NB4 (cell line): ENCODE results near the gene HYDIN.
"Not testable (repeated sequence)": the region's sequence is repeated elsewhere in the genome, so short reads cannot be mapped to it uniquely, and the experiment has no call there.

Experiments
- DNase-seq: peaks from one replicate; pipeline ENCODE4 v3.0.0; 2010; ENCODE audit warnings: low read depth
- H3K4me3 ChIP-seq: one replicate; pipeline ENCODE4 v1.5.1; 2011; ENCODE audit warnings: mild to moderate bottlenecking, low read depth, low read length, moderate library complexity

HYDIN gene

DNA sequence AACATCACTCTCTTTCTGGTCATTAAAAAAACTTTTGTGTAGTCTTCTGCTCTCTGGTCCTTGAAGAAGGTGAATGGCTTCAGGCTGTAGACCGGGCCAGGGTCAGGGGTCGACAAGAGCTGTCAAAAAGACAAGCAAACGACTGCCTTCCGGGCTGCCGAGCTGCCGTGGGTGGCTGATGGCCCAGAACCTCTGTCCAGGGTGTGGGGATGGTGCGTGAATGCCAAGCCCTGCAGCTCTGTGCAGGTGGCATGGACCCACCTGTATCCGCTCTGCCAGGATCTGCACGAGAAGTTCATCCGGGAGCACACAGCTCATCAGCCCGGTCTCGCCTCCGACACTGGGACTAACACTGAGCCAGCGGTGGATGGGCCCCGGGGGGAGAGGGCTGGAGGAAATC, 287.0 kb downstream of the HYDIN start:
- DNase-seq = not testable (repeated sequence)

DNA sequence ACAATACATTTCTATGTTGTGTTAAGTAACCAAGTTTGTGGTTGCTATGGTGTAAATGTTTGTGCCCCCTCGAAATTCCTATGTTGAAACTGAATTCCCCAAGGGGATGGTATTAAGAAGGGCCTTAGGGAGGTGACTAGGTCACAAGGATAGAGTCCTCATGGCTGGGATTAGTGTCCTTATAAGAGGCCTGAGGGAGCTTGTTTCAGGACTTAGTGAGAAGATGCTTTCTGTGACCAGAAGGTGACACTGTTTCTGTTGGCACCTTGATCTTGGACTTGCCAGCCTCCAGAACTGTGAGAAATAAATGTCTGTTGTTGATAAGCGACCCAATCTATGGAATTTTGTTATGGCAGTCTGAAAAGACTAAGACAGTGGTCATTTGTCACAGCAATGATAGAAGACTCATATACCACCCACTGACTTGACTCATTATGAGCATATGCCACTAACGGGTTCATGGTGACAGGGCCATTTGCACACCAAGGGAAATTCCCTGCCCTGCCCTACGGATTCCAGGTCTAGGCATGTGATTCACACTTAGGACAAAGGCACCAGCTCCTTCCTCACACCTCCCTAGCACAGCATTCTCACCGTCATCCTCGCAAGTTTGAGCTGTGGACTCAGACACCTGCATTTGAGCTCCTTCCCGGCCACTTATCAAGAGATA, 290.7 kb downstream of the HYDIN start:
- DNase-seq, H3K4me3 ChIP-seq: not testable (repeated sequence)

More for the DNA sequence above, 287.0 kb downstream of the HYDIN start:
- not testable (repeated sequence) for H3K4me3 ChIP-seq

DNA sequence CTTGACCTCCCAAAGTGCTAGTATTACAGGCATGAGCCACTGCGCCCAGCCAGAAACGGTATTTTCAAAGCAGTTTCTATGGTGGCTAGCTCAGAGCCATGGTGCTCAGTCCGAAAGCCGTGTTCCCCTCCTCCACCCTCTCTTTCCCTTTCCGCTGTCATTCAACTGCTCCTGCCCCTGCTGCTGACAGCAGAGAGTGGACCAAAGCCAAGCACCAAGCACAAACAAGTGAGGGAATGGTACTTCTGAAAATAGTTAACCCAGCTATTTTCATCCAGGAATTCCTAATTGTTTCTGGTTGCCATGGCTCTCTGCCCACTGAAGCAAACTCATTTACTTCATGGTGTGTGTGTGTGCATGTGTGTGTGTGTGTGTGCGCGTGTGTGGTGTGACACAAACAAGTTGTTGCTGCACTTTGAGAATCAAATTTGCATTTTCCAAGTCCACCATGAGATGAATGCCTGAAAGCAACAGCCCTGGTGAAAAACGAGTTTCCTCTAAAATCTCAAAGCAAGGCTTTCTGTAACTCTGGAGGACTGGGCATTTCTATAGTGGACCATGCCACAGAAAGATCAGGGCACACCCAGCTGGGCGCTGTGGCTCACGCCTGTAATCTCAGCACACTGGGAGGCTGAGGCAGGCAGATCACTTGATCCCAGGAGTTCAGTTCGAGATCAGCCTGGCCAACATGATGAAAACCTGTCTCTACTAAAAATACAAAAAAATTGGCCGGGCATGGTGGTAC, 293.6 kb downstream of the HYDIN start:
- not testable (repeated sequence) for DNase-seq, H3K4me3 ChIP-seq

DNA sequence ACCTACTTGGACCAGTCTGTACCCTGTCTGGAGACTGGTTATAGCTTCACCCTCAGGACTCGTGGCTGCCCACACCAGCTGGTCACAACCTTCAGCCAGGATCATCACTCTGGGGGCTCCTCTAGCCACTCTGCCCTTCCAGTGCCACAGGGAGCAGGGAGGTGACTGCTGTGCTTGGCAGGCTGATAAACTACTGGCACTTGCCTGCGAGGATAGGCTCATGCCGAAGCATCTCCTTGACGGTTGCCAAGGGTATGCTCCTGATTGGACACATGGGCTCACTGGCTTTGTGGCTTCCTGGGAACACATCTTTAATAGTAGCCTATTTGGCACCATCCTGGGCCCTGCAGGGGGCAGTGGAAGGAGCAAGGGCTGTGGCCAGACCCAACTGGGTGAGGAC, 295.2 kb downstream of the HYDIN start:
- H3K4me3 ChIP-seq, DNase-seq: not testable (repeated sequence)

DNA sequence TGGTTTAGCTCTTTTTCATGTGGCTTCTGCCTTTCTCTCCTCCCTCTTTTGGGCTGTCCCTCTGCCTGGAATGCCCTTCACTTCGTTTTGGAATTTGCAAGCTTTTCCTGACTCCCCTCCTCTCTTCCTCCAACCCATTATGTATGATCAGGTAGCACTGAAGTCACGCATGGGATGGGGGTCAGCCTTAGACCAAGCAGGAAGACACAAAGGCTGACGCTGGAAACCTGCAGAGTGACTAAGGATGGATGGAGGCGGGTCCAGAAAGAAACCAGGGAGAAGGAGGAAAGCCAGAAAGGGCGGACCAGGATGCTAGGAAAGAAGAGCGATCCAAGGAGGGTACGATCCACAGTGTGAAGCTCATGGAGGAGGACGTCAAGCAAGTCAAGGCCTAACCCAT, 296.8 kb downstream of the HYDIN start:
- H3K4me3 ChIP-seq, DNase-seq: not testable (repeated sequence)

DNA sequence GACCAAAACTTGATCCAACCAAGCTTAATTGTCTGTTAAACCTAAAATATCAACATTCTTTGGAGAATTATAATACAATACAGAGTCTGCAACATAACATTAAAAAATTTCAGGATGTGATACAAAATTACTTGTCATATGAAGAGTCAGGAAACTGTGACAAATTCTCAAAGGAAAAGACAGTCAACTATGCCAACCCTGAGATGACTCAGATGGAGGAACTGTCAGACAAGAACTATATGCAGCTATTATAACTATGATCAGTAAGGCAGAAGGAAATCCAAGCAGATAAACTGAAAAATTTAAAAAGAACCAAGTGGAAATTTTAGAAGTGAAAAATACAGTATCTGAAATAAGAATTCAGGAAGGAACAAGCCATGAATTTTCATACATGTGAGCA, 299.8 kb downstream of the HYDIN start:
- not testable (repeated sequence) for DNase-seq, H3K4me3 ChIP-seq

DNA sequence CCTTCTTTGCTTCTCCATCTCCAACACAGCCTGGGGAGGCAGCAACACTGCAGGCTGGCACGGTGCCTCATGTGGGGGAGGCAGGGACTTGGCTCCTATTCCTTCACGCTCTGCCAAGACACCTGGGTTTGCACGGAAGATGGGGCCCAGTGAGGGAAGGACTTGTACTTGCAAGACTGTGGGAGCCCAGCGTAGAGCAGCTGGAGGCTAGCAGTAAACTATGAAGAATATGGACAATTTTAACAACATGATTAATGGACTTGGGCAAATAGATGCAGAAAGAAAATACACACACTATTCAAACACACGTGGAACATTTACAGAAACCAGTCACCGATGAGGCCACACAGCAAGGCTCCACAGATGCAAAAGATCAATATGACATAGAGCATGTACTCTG, 308.4 kb downstream of the HYDIN start:
- not testable (repeated sequence) for DNase-seq, H3K4me3 ChIP-seq

DNA sequence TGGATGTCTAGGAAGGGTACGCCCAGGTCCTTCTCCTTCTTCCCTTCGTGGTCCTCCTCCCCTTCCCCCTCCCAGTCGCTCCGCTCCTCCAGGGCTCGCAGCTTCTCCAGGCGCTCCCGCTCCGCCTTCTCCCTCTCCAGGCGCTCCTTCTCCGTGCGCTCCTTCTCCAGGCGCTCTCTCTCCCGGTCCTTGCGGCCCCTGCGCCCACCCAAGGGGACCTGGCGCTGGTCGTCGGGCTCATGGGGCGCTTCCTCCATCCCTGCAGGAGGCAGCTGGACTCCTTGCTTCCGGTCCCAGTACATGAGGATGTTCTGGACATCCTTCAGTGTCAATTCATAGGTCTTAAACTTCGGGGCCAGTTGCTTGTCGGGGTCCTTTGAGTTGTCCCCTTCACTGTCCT, 309.9 kb downstream of the HYDIN start:
- DNase-seq = not testable (repeated sequence)

DNA sequence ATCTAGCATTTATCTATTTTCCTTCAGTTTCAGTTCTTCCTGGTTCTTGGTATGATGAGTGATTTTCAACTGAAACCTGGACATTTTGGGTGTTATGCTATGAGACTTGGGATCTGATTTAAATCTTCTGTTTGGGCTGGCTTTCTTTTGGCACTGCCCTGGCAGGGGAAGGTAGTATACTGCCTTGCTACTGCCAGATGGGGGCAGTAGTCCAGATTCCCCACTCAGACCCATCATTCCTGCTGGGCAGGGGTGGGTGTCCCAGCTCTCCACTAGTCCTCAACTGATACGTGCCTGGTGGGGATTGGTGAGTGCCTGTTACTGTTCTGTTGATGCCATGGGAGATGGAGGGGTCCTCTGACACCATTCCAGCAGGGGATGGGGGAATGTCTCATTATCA, 342.3 kb downstream of the HYDIN start:
- not testable (repeated sequence) for DNase-seq, H3K4me3 ChIP-seq

More for the DNA sequence above, 309.9 kb downstream of the HYDIN start:
- not testable (repeated sequence) for H3K4me3 ChIP-seq

DNA sequence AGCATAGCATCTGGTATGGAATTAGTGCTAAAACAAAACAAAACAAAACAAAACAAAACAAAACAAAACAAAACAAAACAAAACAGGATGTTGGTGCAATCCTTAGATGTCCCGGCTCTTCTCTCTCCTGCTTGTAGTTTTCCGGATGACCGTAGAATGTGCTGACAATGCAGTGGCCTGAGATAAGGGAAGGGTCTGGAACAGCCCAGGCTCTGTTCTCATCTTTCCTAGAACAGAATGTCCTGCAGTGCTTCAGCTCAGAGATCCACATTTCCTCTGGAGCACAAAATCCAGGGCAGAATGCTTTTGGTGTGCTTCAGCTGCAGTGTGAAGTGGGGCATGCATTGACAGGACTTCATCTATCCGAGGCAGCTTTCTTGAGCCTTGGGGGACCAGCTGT, 345.9 kb downstream of the HYDIN start:
- DNase-seq, H3K4me3 ChIP-seq: not testable (repeated sequence)

DNA sequence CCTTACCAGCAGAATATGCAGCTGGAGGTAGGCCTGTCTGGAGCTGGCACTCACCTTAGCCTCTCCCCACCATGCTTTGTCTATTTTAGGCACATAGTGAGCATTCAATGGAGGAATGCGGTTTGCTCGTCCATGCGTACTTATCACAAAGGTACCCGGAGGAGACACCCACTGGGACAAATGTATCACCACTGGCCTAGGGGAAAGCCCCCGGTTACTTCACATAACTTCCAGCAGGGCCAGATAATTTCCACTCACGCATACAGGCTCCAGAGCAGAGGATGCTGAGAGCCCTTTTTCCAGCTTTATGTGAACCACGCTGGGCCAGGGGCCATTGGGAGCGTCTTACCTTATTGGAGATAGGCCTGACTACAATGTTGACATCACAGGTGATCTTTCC, 348.2 kb downstream of the HYDIN start:
- not testable (repeated sequence) for H3K4me3 ChIP-seq, DNase-seq

DNA sequence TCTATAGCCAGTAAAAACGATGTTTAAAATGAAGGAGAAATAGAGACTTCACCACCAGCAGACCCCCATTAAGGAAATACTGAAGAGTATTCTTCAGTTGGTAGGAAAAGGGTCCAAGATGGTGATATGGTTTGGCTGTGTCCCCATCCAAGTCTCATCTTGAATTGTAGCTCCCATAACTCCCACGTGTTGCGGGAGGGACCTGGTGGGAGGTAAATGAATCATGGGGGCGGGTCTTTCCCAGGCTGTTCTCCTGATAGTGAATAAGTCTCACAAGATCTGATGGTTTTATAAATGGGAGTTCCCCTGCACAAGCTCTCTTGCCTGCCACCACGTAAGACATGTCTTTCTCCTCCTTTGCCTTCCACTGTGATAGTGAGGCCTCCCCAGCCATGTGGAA, 352.6 kb downstream of the HYDIN start:
- not testable (repeated sequence) for DNase-seq, H3K4me3 ChIP-seq

DNA sequence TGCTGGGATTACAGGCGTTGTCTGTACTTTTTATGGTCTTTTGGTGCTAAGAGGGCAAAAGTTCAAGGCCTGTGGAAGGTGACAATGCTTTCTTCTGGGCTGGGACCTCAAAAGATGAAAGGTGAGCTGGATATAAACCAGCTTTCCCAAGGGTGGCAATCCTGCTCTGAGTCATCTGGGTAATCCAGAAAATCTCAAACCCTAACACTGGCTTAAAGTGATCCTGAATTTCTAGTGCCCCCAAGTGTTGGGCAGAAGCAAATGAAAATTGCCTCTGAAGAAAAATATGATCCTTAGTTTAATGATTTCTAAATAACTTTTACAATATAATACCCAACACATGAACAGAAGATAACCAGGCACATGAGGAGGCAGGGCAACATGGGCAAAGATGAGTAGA, 354.1 kb downstream of the HYDIN start:
- H3K4me3 ChIP-seq, DNase-seq: not testable (repeated sequence)

DNA sequence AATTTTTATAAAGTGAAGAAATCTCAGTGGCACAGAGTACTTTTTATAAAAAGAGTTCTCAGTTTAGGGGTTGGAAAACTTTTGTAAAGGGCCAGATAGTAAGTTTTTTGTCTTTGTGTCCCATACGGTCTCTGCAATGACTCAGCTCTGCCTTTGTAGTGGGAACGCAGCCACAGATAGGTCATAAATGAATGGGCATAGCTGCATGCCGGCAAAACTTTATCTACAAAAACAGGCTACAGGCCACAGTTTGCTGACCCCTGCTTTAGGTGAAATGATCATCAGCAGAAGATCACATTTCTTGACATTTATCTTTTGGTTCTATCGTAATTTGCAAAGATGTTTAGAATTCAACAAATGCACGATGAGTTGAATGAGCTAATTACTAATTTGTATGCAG, 365.8 kb downstream of the HYDIN start:
- H3K4me3 ChIP-seq, DNase-seq: not testable (repeated sequence)

DNA sequence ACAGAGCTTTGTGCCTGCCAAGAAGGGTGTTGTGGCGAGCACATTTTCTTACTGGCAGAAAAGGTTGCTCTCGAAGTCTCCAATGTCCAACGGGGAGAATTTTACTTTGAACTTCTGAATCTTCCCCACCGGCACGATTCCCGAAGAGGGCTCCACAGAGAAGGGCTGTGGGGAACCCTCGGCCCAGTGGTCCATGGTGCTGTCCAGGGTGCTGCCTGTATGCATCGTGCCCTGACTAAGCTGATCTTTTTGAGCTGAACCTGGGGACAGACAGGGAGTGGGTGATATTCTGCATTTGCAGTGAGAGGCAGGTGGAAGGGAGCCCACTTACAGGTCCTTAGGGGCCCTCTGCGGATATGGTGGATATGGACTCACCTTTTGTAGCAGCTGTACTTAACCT, 368.5 kb downstream of the HYDIN start:
- not testable (repeated sequence) for DNase-seq, H3K4me3 ChIP-seq

DNA sequence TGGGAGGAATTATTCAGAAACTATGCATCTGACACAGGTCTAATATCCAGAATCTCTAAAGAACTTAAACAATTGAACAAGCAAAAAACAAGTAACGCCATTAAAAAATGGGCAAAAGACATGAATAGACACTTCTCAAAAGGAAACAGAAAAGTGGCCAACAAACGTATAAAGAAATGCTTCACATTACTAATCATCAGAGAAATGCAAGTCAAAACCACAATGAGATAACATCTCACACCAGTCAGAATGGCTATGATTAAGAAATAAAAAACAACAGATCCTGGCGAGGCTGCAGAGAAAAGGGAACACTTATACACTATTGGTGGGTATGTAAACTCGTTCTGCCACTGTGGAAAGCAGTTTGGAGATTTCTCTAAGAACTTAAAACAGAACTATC, 379.2 kb downstream of the HYDIN start:
- DNase-seq = peak; percentile 2
- not testable (repeated sequence) for H3K4me3 ChIP-seq

DNA sequence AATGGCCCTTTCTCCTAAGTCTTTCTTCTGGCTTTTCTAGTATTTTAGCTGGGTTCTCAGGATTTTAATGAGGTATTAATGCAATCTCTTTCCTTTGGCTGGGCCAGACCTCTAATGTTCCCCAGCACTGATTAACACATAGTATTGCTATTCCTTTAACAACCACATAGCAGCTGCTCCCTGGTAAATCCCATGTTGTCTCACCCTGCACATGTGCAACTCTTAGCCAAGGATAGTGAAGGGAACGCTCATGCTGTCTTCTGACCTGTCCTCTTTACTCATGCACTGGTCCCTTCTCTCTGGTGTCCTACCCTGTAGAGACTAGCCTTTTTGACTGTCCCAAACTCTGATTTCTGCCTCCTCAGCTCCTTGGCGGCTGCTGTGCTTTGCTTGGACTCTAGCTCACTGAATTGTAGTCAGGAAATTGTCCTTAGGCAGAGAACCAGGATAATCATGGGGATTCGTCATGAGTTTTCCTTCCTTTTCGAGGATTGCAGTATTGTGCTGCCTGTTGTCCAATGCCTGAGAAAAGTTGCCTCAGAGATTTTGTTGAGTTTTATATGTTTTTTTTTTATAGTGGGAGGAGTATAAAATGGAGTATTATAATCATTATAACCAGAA, 406.9 kb downstream of the HYDIN start:
- not testable (repeated sequence) for H3K4me3 ChIP-seq, DNase-seq

DNA sequence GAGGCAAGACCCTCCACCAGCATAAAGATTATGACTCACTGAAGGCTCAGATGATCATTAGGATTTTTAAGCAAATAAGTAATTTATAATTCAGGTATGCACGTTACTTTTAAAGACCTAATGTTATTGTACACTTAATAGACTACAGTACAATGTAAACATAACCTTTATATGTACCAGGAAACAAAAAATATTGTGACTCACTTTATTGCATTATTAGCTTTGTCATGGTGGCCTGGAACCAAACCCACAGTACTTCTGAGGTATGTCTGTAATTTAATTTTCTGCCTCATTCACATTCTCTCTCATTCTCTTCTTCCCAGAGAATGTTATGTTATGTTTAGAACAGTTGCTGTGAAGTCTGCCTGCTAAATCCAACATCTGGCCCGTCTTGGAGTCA, 407.8 kb downstream of the HYDIN start:
- not testable (repeated sequence) for DNase-seq, H3K4me3 ChIP-seq

DNA sequence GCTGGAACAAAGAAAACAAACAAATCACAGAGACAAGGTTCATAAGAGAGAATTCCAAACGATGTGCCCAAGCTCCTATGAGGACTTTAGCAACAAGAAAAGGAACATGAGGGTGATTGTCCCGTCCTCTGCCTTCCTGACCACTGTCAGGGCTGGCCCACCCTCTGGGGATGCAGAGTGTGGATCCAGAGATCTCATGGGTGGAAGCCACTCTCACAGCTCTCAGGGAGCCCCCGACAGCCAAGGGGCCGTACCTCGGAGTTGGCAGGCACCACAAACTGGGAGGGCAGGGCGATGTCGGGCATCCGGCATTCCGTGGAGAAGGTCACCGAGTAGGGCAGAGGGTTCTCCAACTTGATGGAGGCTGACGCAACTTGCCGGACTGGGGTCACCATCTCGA, 412.4 kb downstream of the HYDIN start:
- not testable (repeated sequence) for H3K4me3 ChIP-seq, DNase-seq
